T-helper 17 cell (primary cell): ENCODE measurements around the gene SDCBP2. TPM values are rescaled to one million over a fixed set of nuclear protein-coding genes. Genes with fewer than 3 reads are reported as not detected.

Experiments
- ATAC-seq: fragments of 150-1000 bp; cut with Tn5 transposase; 2 replicates; pipeline ENCODE4 v1.10.0; 2021; ENCODE audit warnings: mild to moderate bottlenecking, moderate library complexity
- DNase-seq, 3 donors: peaks; one replicate each; pipeline versions ENCODE4 v3.0.0 to v3.0.0-alpha.2; 2020 to 2021
- H3K9me3 ChIP-seq: one replicate; pipeline ENCODE4 v1.7.0; 2013; ENCODE audit warnings: low read length, mild to moderate bottlenecking; ENCODE audit not compliant: control insufficient read depth, poor library complexity, severe bottlenecking
- H3K27ac Mint-ChIP-seq: one replicate; pipeline ENCODE4 v1.8.0; 2022; ENCODE audit warnings: mild to moderate bottlenecking, moderate library complexity, mixed read lengths
- H3K27me3 Mint-ChIP-seq: one replicate; pipeline ENCODE4 v1.8.0; 2022; ENCODE audit warnings: mixed read lengths
- H3K36me3 Mint-ChIP-seq: one replicate; pipeline ENCODE4 v1.8.0; 2022; ENCODE audit warnings: low read depth, mixed read lengths
- H3K4me1 Mint-ChIP-seq: one replicate; pipeline ENCODE4 v1.8.0; 2022; ENCODE audit warnings: mild to moderate bottlenecking, mixed read lengths
- H3K4me3 Mint-ChIP-seq: one replicate; pipeline ENCODE4 v1.8.0; 2022; ENCODE audit warnings: mild to moderate bottlenecking, moderate library complexity, mixed read lengths
- total RNA-seq, 4 donors: library from RNA in 2 of 4; stranded (reverse) in 2 of 4; gene quantifications; one replicate each; pipeline ENCODE4 v1.2.3 and lab custom pipeline; 2022 to 2026

Gene SDCBP2, protein sequence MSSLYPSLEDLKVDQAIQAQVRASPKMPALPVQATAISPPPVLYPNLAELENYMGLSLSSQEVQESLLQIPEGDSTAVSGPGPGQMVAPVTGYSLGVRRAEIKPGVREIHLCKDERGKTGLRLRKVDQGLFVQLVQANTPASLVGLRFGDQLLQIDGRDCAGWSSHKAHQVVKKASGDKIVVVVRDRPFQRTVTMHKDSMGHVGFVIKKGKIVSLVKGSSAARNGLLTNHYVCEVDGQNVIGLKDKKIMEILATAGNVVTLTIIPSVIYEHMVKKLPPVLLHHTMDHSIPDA
- 1 to 10 TPM; 1.2 to 2.3 TPM for total RNA-seq
- 1.6 to 10.6 reads per million in 2 donors for total RNA-seq (lab: John Stamatoyannopoulos, UW)

DNA sequence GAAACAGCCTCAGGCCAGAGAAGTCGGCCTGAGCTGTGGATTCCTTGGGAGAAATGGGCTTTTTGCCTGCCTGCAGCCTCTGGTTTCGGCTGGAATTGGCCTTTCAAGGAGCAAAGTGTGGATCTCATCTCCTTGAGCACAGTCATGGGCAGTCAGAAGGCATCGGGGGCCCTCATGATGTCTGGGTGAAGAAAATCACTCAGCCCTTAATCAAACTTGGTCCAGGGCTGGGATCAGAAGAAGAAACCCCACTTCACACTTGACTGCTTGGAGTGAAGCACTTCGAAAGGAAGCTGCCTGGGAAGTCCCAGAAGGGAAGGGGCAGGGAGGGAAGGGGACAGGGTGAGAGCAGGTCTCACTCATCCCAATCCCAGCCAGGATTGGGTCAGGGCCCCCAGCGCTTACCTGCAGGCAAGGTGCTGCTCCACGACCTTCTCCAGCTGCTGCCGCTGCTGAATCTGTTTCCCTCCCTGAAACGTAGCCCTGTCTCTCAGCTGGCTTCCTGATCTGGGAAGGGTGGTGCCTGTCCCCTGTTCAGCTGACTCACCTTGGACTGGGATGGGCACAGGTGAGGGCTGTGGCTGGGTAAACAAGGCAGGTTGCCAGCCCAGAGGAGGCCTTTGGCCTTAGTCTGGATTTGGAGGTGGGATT lies at the start of gene SDCBP2:
TSS of gene SDCBP2 (minus strand) at position 460 of the 651 bp plus-strand sequence. CDS start 8,723 bp downstream, outside the sequence.
- Mint-ChIP-seq H3K27me3 (no peaks in the 10 kb centered on the region), H3K4me3 (peak within 1 kb of the TSS; percentile 5)
- no peaks in the 10 kb centered on the region for H3K9me3 ChIP-seq

DNA sequence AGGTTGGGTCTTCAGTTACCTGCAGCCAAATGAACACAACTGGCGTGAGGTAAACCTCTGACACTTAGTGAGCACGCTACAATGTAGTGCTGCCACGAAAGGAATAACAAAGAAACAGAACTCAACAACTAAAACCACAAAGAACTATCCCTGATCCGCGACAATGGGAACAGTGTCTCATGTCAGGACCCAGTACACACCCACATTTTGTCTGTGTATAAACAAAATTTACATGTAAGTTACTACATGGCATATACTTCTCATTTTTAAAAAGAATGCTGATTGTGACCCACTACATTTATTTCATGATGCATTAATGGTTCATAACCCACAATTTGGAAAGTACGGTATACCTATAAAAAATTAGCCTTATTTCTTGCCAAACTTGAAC lies 49.8 kb upstream of the SDCBP2 start:
- H3K27ac Mint-ChIP-seq: peak overlapping the region; percentile 45
- H3K4me3 Mint-ChIP-seq: no peak overlapping the region
- H3K27me3 Mint-ChIP-seq: no peaks in the 10 kb centered on the region
- ATAC-seq: no peak
- DNase-seq: no peak
- H3K9me3 ChIP-seq: no peaks in the 10 kb centered on the region
- peaks cover 73% of the 10 kb centered on the region for H3K4me1 Mint-ChIP-seq
- H3K36me3 Mint-ChIP-seq: peaks cover 1% of the 10 kb centered on the region

More for the DNA sequence above, at the start of gene SDCBP2:
- Mint-ChIP-seq H3K4me1 (peaks cover 33% of the 10 kb centered on the region), H3K36me3 (peaks cover 2% of the 10 kb centered on the region), H3K27ac (no peak within 1 kb of the TSS)
- DNase-seq: no peak
- no peak for ATAC-seq

DNA sequence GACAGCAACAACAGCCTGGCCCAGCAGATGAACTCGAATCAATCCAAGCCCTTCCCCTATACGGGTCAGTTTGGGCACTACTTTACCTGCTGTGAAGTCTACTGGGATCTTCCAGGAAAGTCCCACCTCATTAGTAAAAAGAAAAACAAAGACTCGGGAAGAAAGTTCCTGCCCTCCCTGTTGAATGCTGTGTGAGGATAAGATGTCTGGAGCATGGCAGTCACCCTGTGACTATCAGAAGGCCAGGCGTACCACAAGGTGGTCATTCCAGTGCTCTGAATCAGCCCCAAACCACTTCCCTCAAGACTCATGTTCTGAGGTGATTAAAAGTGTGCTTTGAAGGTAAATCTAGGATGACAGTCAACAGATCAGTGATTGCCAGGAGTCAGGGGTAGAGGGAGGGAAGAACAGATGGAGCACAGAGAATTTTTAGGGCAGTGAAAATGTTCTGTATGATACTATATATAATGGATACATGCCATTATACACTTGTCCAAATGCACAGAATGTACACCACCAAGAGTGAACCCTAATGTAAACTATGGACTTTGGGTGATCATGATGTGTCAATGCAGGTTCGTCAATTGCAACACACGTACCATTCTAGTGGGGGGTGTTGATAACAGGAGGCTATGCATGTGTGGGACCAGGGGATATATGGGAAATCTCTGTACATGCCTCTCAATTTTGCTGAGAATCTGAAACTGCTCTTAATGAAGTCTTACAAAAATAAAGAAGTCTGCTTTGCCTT lies 49.2 kb upstream of the SDCBP2 start:
- ATAC-seq (no peak), DNase-seq (no peak)
- Mint-ChIP-seq H3K4me1 (peaks cover 74% of the 10 kb centered on the region), H3K27ac (peak overlapping the region; percentile 45), H3K27me3 (no peaks in the 10 kb centered on the region), H3K4me3 (no peak overlapping the region), H3K36me3 (peaks cover 3% of the 10 kb centered on the region)
- no peaks in the 10 kb centered on the region for H3K9me3 ChIP-seq

DNA sequence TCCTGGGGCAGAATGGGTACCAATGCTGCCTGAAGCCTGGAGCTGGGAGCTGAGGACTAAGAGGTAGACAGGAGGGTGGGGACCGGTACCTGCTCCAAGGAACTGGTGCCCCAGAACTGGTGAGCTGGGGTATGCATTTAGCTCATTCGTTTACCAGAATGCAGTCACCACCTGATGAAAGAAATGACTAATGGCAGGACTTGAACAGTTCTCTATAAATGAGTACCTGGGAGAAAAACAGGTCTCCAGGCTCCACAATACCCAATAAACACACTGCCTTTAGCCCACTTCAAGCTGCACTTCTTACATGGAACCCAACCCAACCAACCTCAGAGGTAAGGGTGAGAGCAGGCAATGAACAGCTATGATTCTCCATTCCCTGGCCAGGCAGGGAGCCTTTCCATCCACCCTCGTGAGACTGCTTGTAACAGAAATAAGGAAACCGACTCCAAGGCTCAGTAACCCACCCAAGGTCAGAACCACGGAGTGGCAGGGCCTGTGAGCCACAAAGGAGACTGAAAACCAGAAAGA lies 48.5 kb upstream of the SDCBP2 start:
- H3K4me3 Mint-ChIP-seq: peak overlapping the region; percentile 53

DNA sequence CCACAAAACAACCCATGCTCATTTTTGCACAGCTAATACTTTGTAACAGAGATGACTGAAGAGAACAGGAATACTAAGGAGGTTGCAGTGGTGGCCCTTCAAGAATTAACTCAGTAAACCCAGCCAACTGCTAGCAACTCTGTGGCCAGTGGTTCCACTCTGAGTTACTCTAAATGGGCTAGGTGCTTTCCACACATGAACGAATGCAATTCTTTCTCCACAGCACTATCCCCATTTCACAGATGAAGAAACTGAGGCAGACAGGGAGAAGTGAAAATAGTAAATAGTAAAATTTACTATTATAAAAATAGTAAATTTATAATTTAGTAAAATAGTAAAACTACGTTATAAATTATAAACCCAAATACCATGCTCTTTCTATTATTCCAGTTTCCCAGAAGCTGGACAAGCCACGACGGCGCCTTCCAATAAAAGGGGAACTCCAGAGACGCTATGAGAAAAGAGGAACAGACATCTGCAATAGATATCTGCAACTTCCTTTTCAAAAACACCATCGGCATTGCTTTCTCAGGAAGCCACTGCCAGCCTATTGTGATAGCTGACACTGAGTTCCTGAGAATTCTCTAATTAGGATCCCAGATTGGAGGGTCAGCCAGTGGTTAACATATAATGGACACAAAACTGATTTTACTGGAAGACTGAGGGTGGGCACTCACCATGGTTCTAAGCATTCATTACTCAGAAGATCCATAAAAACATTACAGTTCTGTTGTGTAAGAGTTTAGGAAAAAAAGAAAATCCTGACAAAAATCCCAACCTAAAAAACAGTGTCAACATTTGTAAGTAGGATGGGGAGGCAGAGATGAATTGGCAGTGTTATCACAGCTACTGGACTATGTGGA lies 47.7 kb upstream of the SDCBP2 start:
- ATAC-seq (peak; percentile 40), DNase-seq (no peak)
- no peaks in the 10 kb centered on the region for H3K9me3 ChIP-seq
- Mint-ChIP-seq H3K27ac (peak overlapping the region; percentile 67), H3K4me3 (peak overlapping the region; percentile 33), H3K4me1 (peaks cover 66% of the 10 kb centered on the region), H3K27me3 (no peaks in the 10 kb centered on the region), H3K36me3 (peaks cover 3% of the 10 kb centered on the region)

More for the DNA sequence above, 48.5 kb upstream of the SDCBP2 start:
- H3K9me3 ChIP-seq: no peaks in the 10 kb centered on the region
- Mint-ChIP-seq H3K36me3 (peaks cover 3% of the 10 kb centered on the region), H3K4me1 (peaks cover 72% of the 10 kb centered on the region), H3K27ac (peak overlapping the region; percentile 67), H3K27me3 (no peaks in the 10 kb centered on the region)
- ATAC-seq: no peak
- no peak for DNase-seq

DNA sequence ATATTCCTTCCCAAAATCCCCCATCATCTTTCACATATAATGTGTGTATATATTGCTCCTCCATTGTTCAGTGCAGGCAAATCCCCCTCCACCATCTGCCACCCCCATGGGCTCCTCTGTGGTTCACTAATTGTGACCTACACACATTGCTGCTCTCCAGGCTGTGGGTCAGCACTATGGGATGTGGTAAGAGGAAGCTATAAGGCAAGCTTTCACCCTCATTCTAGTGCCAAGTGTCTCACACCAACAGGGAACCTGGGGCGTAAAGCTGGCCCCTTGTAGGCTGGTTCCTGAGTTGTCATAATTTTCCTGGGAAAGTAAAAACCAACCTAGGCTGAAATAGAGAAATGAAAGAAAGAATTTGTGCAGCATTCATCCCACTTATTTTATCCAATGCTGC lies 47.1 kb upstream of the SDCBP2 start:
- Mint-ChIP-seq H3K27me3 (no peaks in the 10 kb centered on the region), H3K4me1 (peaks cover 61% of the 10 kb centered on the region), H3K4me3 (no peak overlapping the region), H3K36me3 (peaks cover 3% of the 10 kb centered on the region), H3K27ac (peak overlapping the region; percentile 67)
- peak; percentile 16 for ATAC-seq
- DNase-seq: no peak
- H3K9me3 ChIP-seq: no peaks in the 10 kb centered on the region

DNA sequence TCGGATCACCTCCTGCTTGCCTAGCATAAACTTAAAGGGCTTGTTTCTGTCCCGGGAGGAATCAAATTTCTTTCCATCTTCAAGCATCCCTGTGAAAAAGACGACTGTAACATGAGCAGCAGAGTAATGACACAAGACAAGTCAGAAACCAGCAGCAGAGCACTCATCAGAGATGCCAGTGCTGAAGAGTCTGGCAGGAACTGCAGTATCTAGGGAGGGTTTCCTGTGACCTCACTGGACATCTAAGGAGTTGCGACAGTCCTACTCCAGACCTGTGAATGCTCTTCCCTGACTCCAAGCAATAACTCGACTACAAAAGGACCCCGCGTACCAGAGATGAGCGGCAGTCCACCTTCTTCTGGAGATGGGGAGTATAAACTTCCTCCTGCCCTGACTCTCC lies 46.6 kb upstream of the SDCBP2 start:
- no peak for DNase-seq
- Mint-ChIP-seq H3K27ac (peak overlapping the region; percentile 67), H3K4me3 (no peak overlapping the region), H3K36me3 (peaks cover 3% of the 10 kb centered on the region), H3K4me1 (peaks cover 56% of the 10 kb centered on the region), H3K27me3 (no peaks in the 10 kb centered on the region)
- peak; percentile 16 for ATAC-seq
- H3K9me3 ChIP-seq: no peaks in the 10 kb centered on the region

DNA sequence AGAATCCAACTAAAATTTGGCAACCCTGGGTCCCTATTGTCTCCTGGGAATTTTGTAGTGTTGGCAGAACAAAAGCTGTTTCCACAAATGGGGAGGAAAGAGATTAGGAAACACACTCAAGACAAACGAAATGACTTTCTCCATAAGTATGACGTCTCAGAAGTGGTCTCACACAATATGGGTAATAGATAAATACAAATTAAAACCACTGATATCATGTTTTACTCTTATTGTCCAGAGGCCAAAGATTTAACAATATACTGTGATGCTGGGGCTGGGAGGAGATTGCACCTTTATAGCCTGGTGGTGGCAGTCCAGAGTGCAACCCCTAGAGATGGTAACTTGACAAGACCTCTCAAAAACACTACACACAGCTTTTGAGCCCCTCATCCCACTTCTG lies 45.3 kb upstream of the SDCBP2 start:
- Mint-ChIP-seq H3K27me3 (no peaks in the 10 kb centered on the region), H3K27ac (peak overlapping the region; percentile 67), H3K4me1 (peaks cover 43% of the 10 kb centered on the region), H3K4me3 (no peak overlapping the region), H3K36me3 (peaks cover 5% of the 10 kb centered on the region)
- no peak for DNase-seq
- no peak for ATAC-seq
- no peaks in the 10 kb centered on the region for H3K9me3 ChIP-seq

DNA sequence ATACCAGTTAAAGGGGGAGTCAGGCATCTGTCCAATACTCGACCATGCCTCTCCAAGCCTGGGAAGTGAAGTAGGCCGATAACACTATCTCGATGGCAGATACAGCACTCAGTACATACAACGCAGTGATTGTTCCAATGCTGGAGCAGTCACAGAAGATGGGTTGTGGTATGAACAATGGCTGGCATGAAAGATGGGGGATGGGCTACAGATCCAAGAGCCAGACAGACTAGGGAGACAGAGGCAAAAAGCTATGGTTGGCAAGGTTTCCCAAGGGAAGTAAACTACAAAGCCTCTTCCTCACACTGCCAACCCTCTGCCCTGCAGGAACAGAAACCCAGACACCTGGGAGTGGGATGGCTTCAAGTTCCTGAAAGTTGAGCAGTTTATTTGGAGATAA lies 44.7 kb upstream of the SDCBP2 start:
- peak overlapping the region; percentile 67 for H3K27ac Mint-ChIP-seq
- H3K27me3 Mint-ChIP-seq: no peaks in the 10 kb centered on the region
- peaks cover 5% of the 10 kb centered on the region for H3K36me3 Mint-ChIP-seq

DNA sequence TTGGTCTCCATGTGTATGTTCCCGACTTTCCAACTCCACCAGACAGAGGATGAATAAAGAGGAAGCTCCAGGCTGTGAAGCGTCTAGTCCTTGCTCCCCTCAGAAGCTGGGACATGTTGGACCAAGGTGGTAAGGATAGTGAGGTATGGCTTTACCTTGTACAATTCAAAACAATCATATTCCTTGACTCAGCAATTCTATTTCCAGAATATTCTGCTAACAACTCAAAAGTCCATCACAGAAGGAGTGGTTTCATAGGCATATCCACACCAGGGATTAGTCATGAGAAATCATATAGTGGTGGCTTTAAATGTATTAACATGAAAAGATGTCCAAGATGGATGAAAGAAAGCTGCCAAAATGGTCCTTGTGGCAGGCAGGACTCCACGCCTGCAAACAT lies 44.1 kb upstream of the SDCBP2 start:
- peaks cover 31% of the 10 kb centered on the region for H3K4me1 Mint-ChIP-seq
- DNase-seq: no peak
- H3K9me3 ChIP-seq: no peaks in the 10 kb centered on the region
- peak overlapping the region; percentile 16 for H3K27ac Mint-ChIP-seq
- no peak for ATAC-seq
- peaks cover 7% of the 10 kb centered on the region for H3K36me3 Mint-ChIP-seq
- H3K27me3 Mint-ChIP-seq: no peaks in the 10 kb centered on the region
- H3K4me3 Mint-ChIP-seq: no peak overlapping the region

More for the DNA sequence above, 44.7 kb upstream of the SDCBP2 start:
- no peak for ATAC-seq
- DNase-seq: no peak
- no peaks in the 10 kb centered on the region for H3K9me3 ChIP-seq
- Mint-ChIP-seq H3K4me1 (peaks cover 37% of the 10 kb centered on the region), H3K4me3 (no peak overlapping the region)

DNA sequence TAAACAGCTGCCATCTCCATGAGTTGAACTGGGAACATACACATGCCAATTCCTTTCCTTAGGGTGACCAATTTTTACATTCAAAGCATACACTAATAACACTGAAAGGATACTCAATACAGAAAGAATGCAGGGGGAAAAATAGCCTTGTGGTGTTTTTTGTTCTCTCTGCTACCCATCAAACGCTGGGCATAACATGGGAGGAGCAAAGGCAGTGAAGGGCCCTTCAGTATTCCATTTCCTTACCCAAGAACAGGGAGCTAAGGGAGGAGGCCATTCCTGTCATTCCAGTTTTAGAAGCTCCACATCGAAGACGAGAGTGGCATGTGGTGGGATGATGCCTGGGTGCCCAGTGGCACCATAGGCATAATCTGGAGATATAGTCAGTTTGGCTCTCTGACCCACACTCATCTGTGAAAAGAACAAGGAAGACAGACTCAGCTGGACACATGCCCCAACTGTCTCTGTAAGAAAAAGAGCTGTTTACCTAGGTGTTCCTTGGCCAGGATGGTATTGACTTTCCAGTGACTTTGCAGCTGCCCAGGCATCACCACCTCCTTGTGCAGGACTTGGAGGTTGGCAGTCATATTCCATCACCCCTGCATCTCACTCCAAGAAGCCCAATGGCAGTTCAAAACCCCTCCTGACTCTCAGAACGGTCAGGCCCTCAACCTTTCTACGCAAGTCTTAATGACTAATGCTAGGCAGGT lies 43.0 kb upstream of the SDCBP2 start:
- DNase-seq (no peak), ATAC-seq (no peak)
- Mint-ChIP-seq H3K4me3 (no peak overlapping the region), H3K36me3 (peaks cover 10% of the 10 kb centered on the region), H3K27ac (peak overlapping the region; percentile 57), H3K4me1 (peaks cover 20% of the 10 kb centered on the region), H3K27me3 (no peaks in the 10 kb centered on the region)
- no peaks in the 10 kb centered on the region for H3K9me3 ChIP-seq

DNA sequence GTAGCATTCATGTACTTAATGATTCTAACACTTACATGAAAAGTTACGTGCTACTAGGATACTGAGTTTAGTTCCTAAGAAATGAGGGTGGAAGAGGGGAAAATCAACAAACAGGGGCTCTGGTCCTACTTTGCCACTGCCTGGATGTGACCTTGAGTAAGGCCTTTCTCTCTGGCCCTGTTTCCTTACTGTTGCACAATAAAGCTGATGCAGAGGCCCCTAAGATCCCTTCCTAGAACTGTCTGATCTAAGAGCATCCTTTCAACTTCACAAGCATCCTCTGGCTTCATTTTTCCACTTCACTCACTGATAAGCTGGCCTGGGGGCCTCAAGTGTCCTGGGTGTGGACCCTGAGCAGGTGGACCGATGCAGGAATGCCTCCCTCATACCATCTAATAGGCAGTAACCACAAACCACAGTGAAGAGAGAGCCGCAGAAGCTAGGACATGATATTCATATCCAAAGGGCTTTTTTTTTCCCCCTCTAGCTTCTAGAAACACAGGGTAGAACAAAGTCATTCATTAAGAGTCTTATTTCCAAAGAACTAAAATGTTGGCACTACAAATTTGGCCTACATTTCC lies 42.4 kb upstream of the SDCBP2 start:
- DNase-seq (no peak), ATAC-seq (no peak)
- H3K9me3 ChIP-seq: no peaks in the 10 kb centered on the region
- Mint-ChIP-seq H3K4me3 (no peak overlapping the region), H3K4me1 (peaks cover 17% of the 10 kb centered on the region), H3K27me3 (no peaks in the 10 kb centered on the region), H3K36me3 (peaks cover 10% of the 10 kb centered on the region), H3K27ac (peak overlapping the region; percentile 57)
